Left lung (tissue), 10 donors: ENCODE results near the gene HOXD11. TPM values are rescaled to one million over a fixed set of nuclear protein-coding genes. Genes with fewer than 3 reads are reported as not detected.

Experiments used
- ATAC-seq: fragments of 200-7000 bp; cut with Tn5 transposase; one replicate; pipeline ENCODE4 v1.9.1; 2020; ENCODE audit warnings: moderate library complexity
- DNase-seq, 4 donors: peaks; one replicate each; pipeline ENCODE4 v3.0.0-alpha.2; 2013 to 2020
- H3K27ac ChIP-seq, 2 donors: fragments of 200-600 bp; sonication (generic) in 1 of 2; one replicate each; pipeline versions ENCODE4 v1.5.0 to v1.8.0; 2020 to 2021
- H3K27me3 ChIP-seq, 2 donors: fragments of 200-600 bp; sonication (generic) in 1 of 2; one replicate each; pipeline versions ENCODE4 v1.5.0 to v1.8.0; 2020 to 2021
- H3K36me3 ChIP-seq, 2 donors: fragments of 200-600 bp; sonication (generic) in 1 of 2; one replicate each; pipeline versions ENCODE4 v1.5.0 to v1.8.0; 2020 to 2021
- H3K4me1 ChIP-seq, 2 donors: fragments of 200-600 bp; one replicate each; pipeline ENCODE4 v1.8.0; 2021
- H3K4me3 ChIP-seq, 2 donors: fragments of 200-600 bp; sonication (generic) in 1 of 2; one replicate each; pipeline versions ENCODE4 v1.5.0 to v1.8.0; 2020 to 2021; ENCODE audit warnings: mild to moderate bottlenecking in 1 of 2
- H3K9me3 ChIP-seq, 2 donors: fragments of 200-600 bp; sonication (generic) in 1 of 2; one replicate each; pipeline versions ENCODE4 v1.5.0 to v1.8.0; 2020 to 2021
- CTCF ChIP-seq, 2 donors: fragments of 200-600 bp; sonication (generic) in 1 of 2; IDR thresholded peaks; one replicate each; pipeline versions ENCODE4 v1.5.0 to v1.8.0; 2021; ENCODE audit warnings: antibody characterized with exemption in 2 of 2
- intact Hi-C, 2 donors: fragments of 100-400 bp; cut with DNase I; formaldehyde crosslinking; loops; one replicate each; pipeline versions ENCODE4 v1.11.2 to v1.14.2; 2022
- polyA plus RNA-seq, 6 donors: library from polyadenylated mRNA; unstranded; fragments of 120-200 nt; gene quantifications; one replicate each; pipeline ENCODE4 v1.2.1, GENCODE V29; 2013; ENCODE audit not compliant: insufficient read length in 6 of 6
- total RNA-seq, 2 donors: library from RNA; stranded (reverse); fragmentation: NEBNext Ultra II Directional; extraction: Animal tissue kit (Norgen Biotek cat#: 25700); gene quantifications; one replicate each; pipeline ENCODE4 v1.2.1, GENCODE V29; 2021
- donor health status: DM: no; HTN: yes; CAD: no.
- donor health status: DM: no; HTN: no; CAD: no.

Gene HOXD11
- total and polyA plus RNA-seq, 8 donors: 0.21 to 0.51 (median 0.25) TPM; not detected in 5

DNA sequence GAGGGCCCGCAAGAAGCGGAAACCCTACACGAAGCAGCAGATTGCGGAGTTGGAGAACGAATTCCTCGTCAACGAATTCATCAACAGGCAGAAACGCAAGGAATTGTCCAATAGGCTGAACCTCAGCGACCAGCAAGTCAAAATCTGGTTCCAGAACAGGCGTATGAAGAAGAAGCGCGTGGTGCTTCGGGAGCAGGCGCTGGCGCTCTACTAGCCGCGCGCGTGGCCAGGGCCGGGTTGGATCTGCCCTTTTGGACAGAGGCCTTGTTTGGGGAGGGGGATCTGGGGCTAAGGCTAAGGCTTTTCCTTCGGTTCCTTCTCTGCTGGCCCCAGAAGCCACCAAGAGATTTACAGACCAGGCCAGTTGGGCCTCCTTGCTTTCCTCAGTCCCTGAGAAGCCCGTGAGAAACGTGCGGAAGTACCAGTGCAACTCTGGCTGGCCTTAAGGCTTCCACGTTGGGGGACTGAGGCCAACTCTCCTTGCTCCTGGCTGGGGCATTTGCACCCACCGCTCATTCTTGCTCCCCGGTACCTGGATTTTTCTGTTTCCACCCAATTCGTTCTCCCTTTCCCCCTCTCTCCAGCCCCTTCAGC is 6.4 kb upstream of the HOXD11 start:
- intact Hi-C loops: no loop called here
- TF ChIP-seq CTCF (IDR thresholded peaks at IDR 0.05): no peak
- Histone ChIP-seq H3K4me1 (peaks cover 3 to 27% of the 10 kb centered on the region in 2 donors), H3K9me3 (no peaks in the 10 kb centered on the region), H3K27ac (no peak overlapping the region), H3K4me3 (no peak overlapping the region), H3K36me3 (no peaks in the 10 kb centered on the region), H3K27me3 (peaks cover 99 to 100% of the 10 kb centered on the region in 2 donors)
- DNase-seq (no peak), ATAC-seq (no peak)

- Histone ChIP-seq H3K27ac (no peak overlapping the region), H3K4me3 (no peak overlapping the region), H3K36me3 (no peaks in the 10 kb centered on the region), H3K9me3 (no peaks in the 10 kb centered on the region), H3K4me1 (peaks cover 3 to 28% of the 10 kb centered on the region in 2 donors), H3K27me3 (peaks cover 99 to 100% of the 10 kb centered on the region in 2 donors)
- no peak for TF ChIP-seq CTCF (IDR thresholded peaks at IDR 0.05)
- intact Hi-C loops: no loop called here
- ATAC-seq (no peak), DNase-seq (no peak)
Measured at GRCh38 chr2:176101216-176101830, 5.8 kb upstream of the HOXD11 start.

DNA sequence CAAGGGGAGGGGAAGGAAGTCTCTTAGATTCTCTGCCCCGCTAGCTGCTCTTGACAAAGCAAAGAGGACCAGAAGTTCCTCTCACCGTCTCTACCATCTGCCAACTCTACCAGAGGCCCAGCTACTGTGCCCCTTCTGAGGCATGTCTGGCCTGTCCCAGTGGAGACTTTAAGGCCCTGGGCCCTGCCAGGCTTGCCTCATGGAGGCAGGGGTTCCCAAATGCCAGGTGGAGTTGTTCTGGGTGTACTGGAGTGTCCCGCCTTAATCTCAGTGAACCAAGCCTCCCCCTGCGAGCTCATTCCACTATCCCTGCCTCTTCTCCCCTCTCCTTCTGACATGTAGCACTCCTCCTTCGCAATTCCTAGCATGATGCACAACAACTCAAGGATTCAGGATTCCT is 5.2 kb upstream of the HOXD11 start:
- H3K4me1 ChIP-seq: peaks cover 3 to 29% of the 10 kb centered on the region in 2 donors
- ATAC-seq: no peak
- H3K27me3 ChIP-seq: peaks cover 99 to 100% of the 10 kb centered on the region in 2 donors
- no peaks in the 10 kb centered on the region for H3K36me3 ChIP-seq
- no peak overlapping the region for H3K4me3 ChIP-seq
- TF ChIP-seq CTCF (IDR thresholded peaks at IDR 0.05): no peak
- no peak overlapping the region for H3K27ac ChIP-seq
- no peak for DNase-seq
- intact Hi-C loops: no loop called here
- no peaks in the 10 kb centered on the region for H3K9me3 ChIP-seq

GRCh38 chr2:176102309-176102866 is 4.7 kb upstream of the HOXD11 start:
- intact Hi-C loops: no loop called here
- no peak for DNase-seq
- Histone ChIP-seq H3K27ac (no peak overlapping the region), H3K9me3 (no peaks in the 10 kb centered on the region), H3K27me3 (peaks cover 99 to 100% of the 10 kb centered on the region in 2 donors), H3K4me3 (no peak overlapping the region), H3K4me1 (peaks cover under 1 to 28% of the 10 kb centered on the region in 2 donors), H3K36me3 (no peaks in the 10 kb centered on the region)
- TF ChIP-seq CTCF (IDR thresholded peaks at IDR 0.05): no peak
- no peak for ATAC-seq

DNA sequence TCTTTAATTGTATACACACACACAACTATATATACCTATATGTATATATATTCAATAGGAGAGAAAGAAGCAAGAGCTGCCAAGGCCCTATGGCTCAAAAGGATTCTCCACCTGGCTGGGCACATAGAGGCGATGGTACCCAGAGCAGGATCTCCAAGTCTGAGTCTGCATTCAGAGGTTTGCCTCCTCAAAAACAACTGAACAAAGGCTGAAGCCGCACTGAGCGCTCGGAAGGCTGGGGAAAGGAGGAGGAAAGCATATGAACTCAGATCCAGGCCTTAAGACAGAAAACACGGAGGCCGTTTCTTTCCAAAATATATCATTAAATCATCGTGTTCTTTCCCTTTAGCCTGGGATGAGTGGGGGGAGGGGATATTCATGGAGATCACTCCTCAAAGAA is 3.9 kb upstream of the HOXD11 start:
- intact Hi-C loops: no loop called here
- Histone ChIP-seq H3K27me3 (peaks cover 98 to 100% of the 10 kb centered on the region in 2 donors), H3K4me1 (peaks cover 0 to 21% of the 10 kb centered on the region in 2 donors)

More for the DNA sequence above, 3.9 kb upstream of the HOXD11 start:
- H3K27ac ChIP-seq: no peak overlapping the region
- H3K36me3 ChIP-seq: no peaks in the 10 kb centered on the region
- no peak overlapping the region for H3K4me3 ChIP-seq
- ATAC-seq: no peak
- no peak for TF ChIP-seq CTCF (IDR thresholded peaks at IDR 0.05)
- no peak for DNase-seq
- no peaks in the 10 kb centered on the region for H3K9me3 ChIP-seq
